ENCODE data around the gene XIST.

XIST gene

DNA sequence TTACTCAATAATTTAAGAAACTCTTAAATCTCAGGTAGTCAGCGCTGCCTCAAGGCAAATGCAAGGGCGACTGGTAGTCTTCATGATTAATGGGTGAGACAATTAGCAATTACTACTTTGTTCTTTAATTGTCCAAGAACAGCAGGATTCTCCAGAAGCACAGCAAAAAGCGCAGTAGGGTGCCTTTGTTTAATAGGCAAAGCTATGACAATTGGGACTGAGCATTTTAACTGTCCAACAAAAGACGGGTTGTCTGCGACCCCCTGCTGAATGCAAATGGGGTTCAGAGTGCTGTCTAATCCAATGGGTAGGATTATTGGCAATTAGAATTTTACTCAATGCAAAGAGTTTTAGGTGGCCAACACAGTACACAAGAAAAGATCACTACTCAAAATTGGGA lies 3.4 kb downstream of the XIST start:
- no peak overlapping the region for H3K4me3 Mint-ChIP-seq

DNA sequence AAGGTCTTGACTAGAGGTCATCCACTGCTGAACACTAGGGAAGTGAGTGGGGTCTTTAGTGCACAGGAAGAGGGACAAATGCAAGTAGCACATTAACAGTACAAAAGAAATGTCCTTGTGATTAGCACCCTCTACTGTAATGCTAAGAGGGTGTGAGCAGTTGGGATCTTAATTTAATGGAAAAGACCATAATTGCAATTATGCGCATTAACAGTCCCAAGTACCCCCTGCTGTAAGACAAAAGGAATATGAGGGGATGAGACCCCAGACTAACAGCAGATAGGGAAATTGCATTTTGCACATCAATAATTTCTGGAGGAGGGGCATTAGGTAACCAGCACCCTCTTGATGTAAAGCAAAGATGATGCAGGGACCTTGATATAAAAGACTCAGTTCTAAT lies 4.5 kb downstream of the XIST start:
- Mint-ChIP-seq H3K4me3 (no peak overlapping the region), H3K4me1 (no peaks in the 10 kb centered on the region), H3K36me3 (no peaks in the 10 kb centered on the region)

More for the DNA sequence above, 3.4 kb downstream of the XIST start:
- ATAC-seq: no peak
- Mint-ChIP-seq H3K27ac (no peak overlapping the region), H3K36me3 (no peaks in the 10 kb centered on the region), H3K4me1 (no peaks in the 10 kb centered on the region), H3K27me3 (no peaks in the 10 kb centered on the region), H3K9me3 (peaks cover 3% of the 10 kb centered on the region)

DNA sequence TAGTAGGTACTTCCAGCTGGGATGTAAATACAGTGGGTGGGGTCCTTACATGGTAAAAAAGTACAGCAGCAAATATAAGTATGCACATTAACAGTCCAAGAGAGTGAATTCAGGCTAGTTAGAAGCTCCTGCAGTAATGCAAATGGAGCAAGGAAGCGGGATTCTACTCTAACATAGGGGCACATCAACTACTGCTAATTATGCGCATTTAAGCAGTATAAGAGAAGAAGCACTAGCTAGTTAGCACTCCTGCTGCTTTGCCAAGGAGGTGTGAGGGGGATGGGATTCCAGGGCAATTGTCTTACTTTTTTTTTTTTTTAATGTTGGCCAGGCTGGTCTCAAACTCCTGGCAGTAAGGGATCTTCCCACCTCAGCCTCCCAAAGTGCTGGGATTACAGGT lies 5.4 kb downstream of the XIST start:
- no peak overlapping the region for H3K27ac Mint-ChIP-seq
- H3K27me3 Mint-ChIP-seq: no peaks in the 10 kb centered on the region
- no peaks in the 10 kb centered on the region for H3K36me3 Mint-ChIP-seq
- peaks cover 3% of the 10 kb centered on the region for H3K9me3 Mint-ChIP-seq
- no peaks in the 10 kb centered on the region for H3K4me1 Mint-ChIP-seq
- ATAC-seq: no peak
- H3K4me3 Mint-ChIP-seq: no peak overlapping the region

More for the DNA sequence above, 4.5 kb downstream of the XIST start:
- Mint-ChIP-seq H3K9me3 (peaks cover 3% of the 10 kb centered on the region), H3K27me3 (no peaks in the 10 kb centered on the region), H3K27ac (no peak overlapping the region)
- no peak for ATAC-seq

DNA sequence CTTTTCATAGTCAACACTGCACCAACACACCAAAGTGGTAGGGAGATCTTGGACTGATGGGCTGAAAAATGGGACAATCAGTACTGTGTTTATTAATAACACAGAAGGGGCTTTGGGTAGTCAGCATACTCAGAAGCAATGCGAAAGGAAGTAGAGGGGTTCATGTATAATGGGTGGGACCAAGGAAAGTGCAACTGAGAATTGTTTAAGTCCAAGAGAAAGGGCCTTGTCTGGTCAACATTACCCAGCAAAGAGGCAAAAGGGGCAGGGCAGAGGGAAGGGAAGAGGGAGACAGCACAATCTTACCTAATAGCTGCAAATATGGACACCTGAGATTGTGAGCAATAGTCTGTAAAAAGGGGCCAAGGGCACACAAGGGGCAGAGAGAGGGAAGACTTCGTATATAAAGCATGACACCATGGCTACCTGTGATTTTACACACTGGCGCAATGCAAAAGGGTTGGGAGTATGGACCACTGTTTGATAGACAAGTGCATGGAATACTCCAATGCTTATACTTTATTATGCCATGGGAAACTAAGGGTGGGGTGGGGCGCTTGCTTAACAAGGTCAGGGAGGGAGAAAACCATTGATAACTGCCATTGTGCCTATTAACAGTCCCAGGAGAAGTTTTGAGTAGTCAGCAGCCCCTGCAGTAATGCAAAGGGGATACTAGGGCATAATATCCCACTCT lies 9.8 kb downstream of the XIST start:
- ATAC-seq: no peak
- no peaks in the 10 kb centered on the region for H3K36me3 Mint-ChIP-seq
- no peaks in the 10 kb centered on the region for H3K9me3 Mint-ChIP-seq
- no peaks in the 10 kb centered on the region for H3K4me1 Mint-ChIP-seq
- H3K4me3 Mint-ChIP-seq: no peak overlapping the region
- H3K27me3 Mint-ChIP-seq: no peaks in the 10 kb centered on the region
- no peak overlapping the region for H3K27ac Mint-ChIP-seq

DNA sequence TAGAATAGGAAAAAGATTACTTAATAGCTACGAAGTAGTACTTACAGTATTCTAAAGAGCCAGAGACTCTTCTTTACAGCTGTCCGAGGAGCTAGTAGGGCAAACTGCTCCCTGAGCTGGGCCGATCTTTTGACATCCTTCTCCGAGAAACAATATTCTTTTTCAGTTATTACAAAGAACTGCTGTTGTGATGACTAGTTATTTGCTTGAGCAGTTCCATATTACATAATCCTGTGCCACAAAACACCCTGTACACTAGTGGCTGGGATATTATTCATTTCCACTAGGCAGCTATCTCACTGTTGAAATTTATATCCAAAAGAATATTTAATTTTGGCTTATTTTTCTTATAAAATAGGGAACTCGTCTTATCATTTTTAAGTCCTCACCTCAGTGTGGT lies 11.2 kb downstream of the XIST start:
- Mint-ChIP-seq H3K4me3 (no peak overlapping the region), H3K36me3 (no peaks in the 10 kb centered on the region), H3K27me3 (no peaks in the 10 kb centered on the region), H3K9me3 (no peaks in the 10 kb centered on the region), H3K27ac (no peak overlapping the region), H3K4me1 (no peaks in the 10 kb centered on the region)
- no peak for ATAC-seq

DNA sequence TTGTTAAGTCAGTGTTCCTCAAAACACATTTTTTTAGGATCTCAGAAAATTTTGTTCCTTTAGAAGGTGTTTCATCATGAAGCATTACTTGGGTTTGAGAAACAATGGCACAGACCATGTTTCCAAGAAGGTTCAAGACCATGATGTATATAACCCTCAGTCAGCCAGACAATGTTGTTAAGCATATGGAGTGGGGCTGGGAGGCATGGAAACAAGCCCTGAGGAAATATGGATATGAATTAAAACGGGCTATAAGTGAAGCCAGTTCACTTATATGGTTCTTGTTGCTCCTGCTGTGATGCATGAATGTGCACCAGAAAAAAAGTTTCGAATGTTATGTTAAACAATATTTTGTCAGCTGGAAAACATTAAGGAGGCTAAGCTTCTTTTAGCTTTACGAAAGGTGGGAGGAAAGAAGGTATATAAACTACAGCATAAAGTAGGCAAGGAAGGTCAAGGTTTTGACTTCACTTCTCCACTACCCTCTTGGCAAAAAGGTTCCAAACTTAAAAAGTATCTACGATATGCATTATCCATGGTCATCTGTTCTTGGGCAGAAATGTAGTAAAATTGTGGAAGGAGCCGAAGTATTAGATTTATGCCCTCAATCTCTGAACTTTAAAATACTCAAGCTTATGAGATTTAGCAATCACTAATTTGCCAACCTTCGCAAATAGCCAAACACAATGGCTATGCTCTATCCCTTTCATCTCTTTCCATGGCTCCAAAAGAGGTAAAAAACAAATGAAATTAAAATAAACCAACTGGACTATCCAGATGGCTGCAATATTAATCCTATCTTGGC lies 12.2 kb downstream of the XIST start:
- no peak overlapping the region for H3K4me3 Mint-ChIP-seq
- H3K9me3 Mint-ChIP-seq: no peaks in the 10 kb centered on the region
- H3K27ac Mint-ChIP-seq: no peak overlapping the region
- H3K36me3 Mint-ChIP-seq: no peaks in the 10 kb centered on the region
- no peaks in the 10 kb centered on the region for H3K27me3 Mint-ChIP-seq
- ATAC-seq: no peak
- H3K4me1 Mint-ChIP-seq: no peaks in the 10 kb centered on the region

DNA sequence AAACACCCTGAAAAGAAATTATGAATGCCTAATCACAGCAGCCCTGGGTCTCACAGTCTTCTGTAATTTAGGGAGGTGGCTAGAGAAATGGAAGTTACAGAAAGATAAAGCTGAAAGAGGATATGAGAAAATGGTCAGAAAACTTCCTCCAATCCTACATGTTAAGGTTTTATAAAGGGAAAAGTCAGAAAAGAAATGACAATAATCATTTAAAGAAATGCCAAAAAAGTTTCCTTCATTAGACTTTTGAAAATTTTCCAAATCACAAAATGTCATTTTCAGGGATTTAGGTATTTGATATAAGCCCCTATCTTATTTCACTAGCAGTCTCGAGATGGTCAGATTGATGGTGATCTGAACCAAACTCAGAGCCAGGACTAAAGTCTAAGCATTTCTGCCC lies 13.4 kb downstream of the XIST start:
- H3K4me1 Mint-ChIP-seq: no peaks in the 10 kb centered on the region
- no peak overlapping the region for H3K4me3 Mint-ChIP-seq
- no peak overlapping the region for H3K27ac Mint-ChIP-seq
- no peaks in the 10 kb centered on the region for H3K27me3 Mint-ChIP-seq
- ATAC-seq: no peak
- H3K9me3 Mint-ChIP-seq: no peaks in the 10 kb centered on the region
- H3K36me3 Mint-ChIP-seq: no peaks in the 10 kb centered on the region

DNA sequence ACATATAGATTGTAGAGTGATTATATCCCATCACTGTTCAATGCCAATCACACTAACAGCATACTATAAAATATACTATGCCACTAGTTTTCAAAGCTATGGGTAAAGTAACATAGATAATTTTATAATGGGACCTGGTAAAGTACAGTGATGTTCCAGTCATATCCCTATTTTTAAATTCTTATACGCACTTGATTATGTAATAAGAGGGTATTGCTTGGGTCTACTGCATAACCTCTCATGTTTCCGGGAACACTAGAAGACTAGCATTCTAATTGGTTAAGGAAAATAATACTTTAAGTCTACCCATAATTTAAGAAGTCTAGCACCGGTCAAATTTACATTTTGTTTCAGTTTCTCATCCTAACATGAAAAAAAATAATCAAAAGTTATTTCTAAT lies 14.4 kb downstream of the XIST start:
- H3K27me3 Mint-ChIP-seq: no peaks in the 10 kb centered on the region
- H3K9me3 Mint-ChIP-seq: no peaks in the 10 kb centered on the region
- no peak overlapping the region for H3K27ac Mint-ChIP-seq
- no peak for ATAC-seq
- no peaks in the 10 kb centered on the region for H3K4me1 Mint-ChIP-seq
- H3K4me3 Mint-ChIP-seq: no peak overlapping the region
- no peaks in the 10 kb centered on the region for H3K36me3 Mint-ChIP-seq

DNA sequence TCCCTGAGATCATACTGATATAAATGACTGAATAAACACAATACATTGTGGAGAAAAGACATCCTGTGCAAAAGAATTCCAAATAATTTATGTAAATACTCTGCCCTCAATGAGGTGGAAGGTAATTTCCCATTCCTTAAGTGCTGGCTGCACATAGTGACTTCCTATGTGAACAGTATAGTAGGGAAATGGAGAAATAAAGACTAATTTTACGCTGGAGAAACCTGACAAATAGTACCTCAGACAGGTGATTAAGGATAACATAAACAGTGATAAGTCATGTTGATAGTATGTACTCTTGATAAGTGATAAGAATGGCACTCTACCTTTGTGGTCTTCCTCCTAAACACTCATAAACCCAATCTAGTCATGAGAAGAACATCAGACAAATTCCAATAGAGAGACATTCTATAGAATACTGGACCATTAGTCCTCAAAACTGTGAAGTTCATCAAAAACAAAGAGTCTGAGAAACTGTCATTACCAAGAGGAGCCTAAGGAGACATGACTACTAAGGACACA lies 15.5 kb downstream of the XIST start:
- no peaks in the 10 kb centered on the region for H3K27me3 Mint-ChIP-seq
- no peak overlapping the region for H3K4me3 Mint-ChIP-seq
- no peaks in the 10 kb centered on the region for H3K9me3 Mint-ChIP-seq
- no peak for ATAC-seq
- no peak overlapping the region for H3K27ac Mint-ChIP-seq
- H3K36me3 Mint-ChIP-seq: no peaks in the 10 kb centered on the region
- H3K4me1 Mint-ChIP-seq: no peaks in the 10 kb centered on the region

DNA sequence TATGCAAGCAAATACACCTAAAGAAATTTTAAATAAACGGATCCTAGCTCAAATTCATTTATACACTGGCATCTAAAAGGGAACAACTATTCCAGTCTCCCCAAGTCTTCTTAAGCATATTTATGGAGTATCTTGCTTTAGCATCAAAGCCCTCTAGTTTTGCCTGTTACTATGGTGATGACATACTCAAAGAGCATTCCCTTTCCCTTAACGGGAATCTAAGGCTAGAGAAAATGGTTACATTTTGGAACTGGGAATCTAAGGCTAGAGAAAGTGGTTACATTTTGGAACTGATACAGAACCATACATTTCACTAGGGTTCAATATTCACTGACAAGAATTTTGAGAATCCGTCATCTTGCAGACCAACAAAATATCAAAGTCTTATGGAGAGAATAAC lies 18.3 kb downstream of the XIST start:
- H3K27ac Mint-ChIP-seq: no peak overlapping the region
- no peaks in the 10 kb centered on the region for H3K4me1 Mint-ChIP-seq
- H3K4me3 Mint-ChIP-seq: no peak overlapping the region
- no peaks in the 10 kb centered on the region for H3K9me3 Mint-ChIP-seq
- no peaks in the 10 kb centered on the region for H3K27me3 Mint-ChIP-seq
- ATAC-seq: no peak
- H3K36me3 Mint-ChIP-seq: no peaks in the 10 kb centered on the region

DNA sequence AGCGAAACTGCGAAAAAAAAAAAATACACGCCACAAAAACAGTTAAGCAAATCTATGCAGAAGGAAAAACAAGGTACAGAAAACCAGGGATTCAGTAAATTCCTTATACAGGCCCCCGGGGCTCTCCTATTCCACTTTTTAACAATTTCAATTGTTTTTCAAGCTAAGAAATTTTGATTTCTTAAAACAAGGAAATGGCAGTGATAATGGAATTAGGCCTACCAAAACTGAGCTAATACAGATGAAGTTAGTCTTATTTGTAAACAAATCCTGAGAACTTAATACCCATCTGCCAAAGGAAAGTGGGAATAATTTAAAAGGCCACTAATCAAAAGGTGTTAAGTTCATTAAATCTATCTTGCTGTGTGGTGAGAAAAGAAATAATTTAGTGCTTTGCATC lies 20.2 kb downstream of the XIST start:
- no peak for ATAC-seq
- Mint-ChIP-seq H3K4me3 (no peak overlapping the region), H3K27me3 (no peaks in the 10 kb centered on the region), H3K27ac (no peak overlapping the region), H3K36me3 (no peaks in the 10 kb centered on the region), H3K9me3 (no peaks in the 10 kb centered on the region), H3K4me1 (no peaks in the 10 kb centered on the region)

DNA sequence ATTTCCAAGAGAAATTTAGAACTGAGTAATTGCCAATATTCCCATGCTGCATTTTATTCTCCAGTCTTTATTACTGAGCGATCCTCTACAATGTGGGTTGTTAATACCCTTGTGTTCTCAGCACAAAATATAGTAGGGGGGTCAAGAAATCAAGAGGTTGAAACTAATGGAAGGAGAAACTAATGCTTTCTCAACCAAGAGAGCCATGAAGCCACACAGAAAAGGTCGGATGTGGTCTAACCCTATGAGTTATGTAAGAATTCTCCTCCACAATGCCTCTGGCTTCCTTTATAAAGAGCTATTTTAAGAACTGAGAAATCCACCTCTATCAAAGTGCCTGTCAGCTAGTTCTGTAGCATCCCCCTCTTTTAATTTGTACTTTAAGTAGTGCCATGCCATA lies 21.0 kb downstream of the XIST start:
- H3K27ac Mint-ChIP-seq: no peak overlapping the region
- H3K9me3 Mint-ChIP-seq: no peaks in the 10 kb centered on the region
- no peaks in the 10 kb centered on the region for H3K36me3 Mint-ChIP-seq
- H3K27me3 Mint-ChIP-seq: no peaks in the 10 kb centered on the region
- no peak for ATAC-seq
- H3K4me3 Mint-ChIP-seq: no peak overlapping the region
- H3K4me1 Mint-ChIP-seq: no peaks in the 10 kb centered on the region

DNA sequence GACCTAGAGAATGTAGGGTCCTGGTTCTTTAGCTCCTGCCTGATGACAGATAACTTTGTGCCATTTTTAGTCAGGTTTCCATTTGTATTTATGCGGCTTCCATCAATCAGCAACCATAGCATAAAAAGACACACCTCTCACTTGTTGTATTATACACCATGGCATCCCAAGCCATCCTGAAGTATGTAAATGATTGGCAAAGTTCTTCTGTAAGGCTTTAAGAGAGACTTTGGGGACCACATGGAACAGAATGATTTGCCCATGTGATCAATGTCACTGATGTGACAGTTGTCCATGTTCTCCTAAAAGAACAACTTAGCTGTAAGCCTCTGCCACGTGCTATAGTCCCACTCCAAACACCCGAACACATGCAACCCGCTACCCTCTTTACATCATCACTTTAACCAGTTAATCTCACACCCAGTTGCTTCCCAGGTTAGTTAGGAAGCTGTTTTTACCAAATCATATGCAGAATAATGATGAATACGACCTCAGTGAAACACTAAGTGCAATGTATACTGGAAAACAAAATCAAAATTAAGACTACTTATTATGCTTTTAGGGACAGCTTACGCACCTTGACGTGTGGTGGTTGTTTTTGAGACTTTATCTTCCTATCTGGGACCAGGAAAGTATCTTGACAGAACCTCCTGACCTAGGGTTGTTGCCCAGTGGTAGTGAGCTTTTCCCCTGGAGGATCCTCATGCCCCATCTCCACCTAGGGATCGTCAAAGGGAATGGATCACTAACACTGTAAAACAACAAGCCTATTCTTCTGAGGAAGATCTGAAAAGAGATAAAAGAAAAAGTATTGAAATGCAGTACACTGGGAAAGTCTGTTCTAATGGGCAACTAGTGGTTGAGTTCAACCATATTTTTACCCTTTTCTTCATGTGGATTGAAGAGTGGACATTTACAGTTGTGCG lies 21.8 kb downstream of the XIST start:
- H3K27ac Mint-ChIP-seq: no peak overlapping the region
- H3K4me3 Mint-ChIP-seq: no peak overlapping the region
- no peaks in the 10 kb centered on the region for H3K27me3 Mint-ChIP-seq
- no peaks in the 10 kb centered on the region for H3K36me3 Mint-ChIP-seq
- no peaks in the 10 kb centered on the region for H3K4me1 Mint-ChIP-seq
- H3K9me3 Mint-ChIP-seq: no peaks in the 10 kb centered on the region
- no peak for ATAC-seq

DNA sequence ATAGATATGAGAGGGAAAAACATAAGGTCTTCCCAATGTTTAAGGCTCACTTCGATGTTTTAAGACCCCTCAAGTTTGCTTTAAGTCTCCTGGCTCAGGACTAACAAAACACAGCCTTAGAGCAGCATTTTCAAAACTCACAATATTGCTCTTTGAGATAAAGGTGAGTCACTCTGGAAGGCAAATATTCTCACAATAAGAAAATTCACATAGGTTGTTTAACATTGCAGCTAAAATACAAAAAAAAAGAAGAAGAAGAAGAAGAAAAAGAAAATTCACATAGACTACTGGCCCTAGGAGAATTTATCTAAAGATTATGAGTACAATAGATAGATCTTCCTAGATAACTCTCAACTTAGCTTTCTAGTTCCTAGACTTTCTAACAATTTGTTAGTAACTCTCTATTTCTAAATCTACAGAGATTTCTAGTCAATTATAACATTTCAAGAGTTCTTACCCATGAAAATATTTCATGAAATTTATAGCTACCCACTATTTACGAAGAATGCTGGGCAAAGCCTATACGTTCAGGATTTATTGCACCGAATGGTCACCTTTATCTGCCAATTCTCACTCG lies 22.5 kb downstream of the XIST start:
- H3K4me1 Mint-ChIP-seq: no peaks in the 10 kb centered on the region
- no peak overlapping the region for H3K27ac Mint-ChIP-seq
- H3K36me3 Mint-ChIP-seq: no peaks in the 10 kb centered on the region
- H3K4me3 Mint-ChIP-seq: no peak overlapping the region
- H3K27me3 Mint-ChIP-seq: no peaks in the 10 kb centered on the region
- no peaks in the 10 kb centered on the region for H3K9me3 Mint-ChIP-seq
- no peak for ATAC-seq

Measured in stimulated activated memory B cell treated with anti-CD40 and anti-IgM and Interleukin-4, amounts not matched to agents 10 μg/mL and 1 μg/mL and 100 μg/mL, for 72 hours (primary cell).